Lower leg skin (tissue), 4 donors: ENCODE measurements around the gene C4orf50. TPM values are rescaled to one million over a fixed set of nuclear protein-coding genes. Genes with fewer than 3 reads are reported as not detected.

Experiments used
- DNase-seq, 2 donors: peaks; one replicate each; pipeline ENCODE4 v3.0.0-alpha.2; 2019; ENCODE audit warnings: low spot score in 2 of 2
- H3K4me3 ChIP-seq: fragments of 200-600 bp; sonication (generic); 2 replicates; pipeline ENCODE4 v1.5.1; 2017; ENCODE audit warnings: mild to moderate bottlenecking, low read depth; ENCODE audit not compliant: poor library complexity, severe bottlenecking
- POLR2A ChIP-seq, 2 donors: fragments of 450-650 bp; IDR thresholded peaks; one replicate each; pipeline ENCODE4 v1.6.1; 2016 to 2017; ENCODE audit warnings: antibody characterized with exemption in 2 of 2, mild to moderate bottlenecking in 1 of 2, moderate library complexity in 1 of 2
- WGBS, 2 donors: methylation state at CpG; one replicate each; pipeline ENCODE4 v1.1.5; 2018; 5-methylcytosine and 5-hydroxymethylcytosine counted together
- intact Hi-C: fragments of 100-400 bp; cut with DNase I; formaldehyde crosslinking; loops from one replicate; pipeline ENCODE4 v1.15.0; 2023; ENCODE audit warnings: low total_unique reads
- microRNA counts, 2 donors: library from miRNA; unstranded; fragments of <30 nt; microRNA quantifications; one replicate each; lab custom pipeline; 2016
- microRNA-seq, 2 donors: library from miRNA; unstranded; fragments of <30 nt; microRNA quantifications; one replicate each; pipeline ENCODE4, GENCODE V29; 2016; ENCODE audit warnings: borderline replicate concordance in 2 of 2, borderline number of aligned reads in 1 of 2
- total RNA-seq, 4 donors: library from RNA; depleted of rRNA; stranded (reverse); fragments of >200 nt; gene quantifications; one replicate each; pipeline ENCODE4 v1.1.0, GENCODE V29; 2016
- TF ChIP-seq, protein P1 (sequence below), 3 donors: fragments of 450-650 bp; IDR thresholded peaks; one replicate each; pipeline ENCODE4 v1.5.1; 2016; ENCODE audit warnings: antibody characterized with exemption in 3 of 3, mild to moderate bottlenecking in 3 of 3, moderate library complexity in 2 of 3

The C4orf50 gene
- total RNA-seq, 4 donors from 2014 or later = not detected

DNA sequence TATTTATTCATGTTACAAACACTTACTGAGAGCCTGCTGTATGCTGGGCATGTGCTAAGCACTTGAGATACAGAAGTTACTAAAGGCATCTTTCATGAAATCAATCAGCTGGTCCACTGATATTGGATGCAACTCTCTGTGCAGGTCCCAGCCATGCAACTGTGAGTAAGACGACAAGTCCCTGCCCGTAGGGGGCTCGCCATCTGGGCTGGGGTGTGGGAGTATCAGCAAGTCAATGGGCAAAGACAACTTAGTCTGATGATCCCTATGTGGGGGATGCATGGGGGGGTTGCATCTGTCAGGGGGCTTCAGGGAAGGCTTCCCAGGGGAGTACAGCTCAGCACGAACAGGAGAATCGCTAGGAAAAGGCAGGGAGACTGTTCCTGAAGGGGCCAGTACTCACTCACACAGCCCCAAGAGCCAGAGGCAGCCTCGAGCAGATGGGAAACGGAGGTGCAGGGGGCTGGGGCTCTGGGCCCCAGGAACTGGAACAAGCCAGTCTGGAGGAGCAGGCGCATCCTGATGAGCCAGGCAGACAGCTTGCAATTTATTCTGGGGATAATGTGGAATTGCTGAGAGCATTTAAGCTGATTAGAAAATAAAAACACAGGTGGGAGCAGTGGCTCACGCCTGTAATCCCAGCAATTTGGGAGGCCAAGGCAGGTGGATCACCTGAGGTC, 165.6 kb downstream of the C4orf50 start:
- no peak for TF ChIP-seq POLR2A (IDR thresholded peaks at IDR 0.05)
- TF ChIP-seq, protein P1, sequence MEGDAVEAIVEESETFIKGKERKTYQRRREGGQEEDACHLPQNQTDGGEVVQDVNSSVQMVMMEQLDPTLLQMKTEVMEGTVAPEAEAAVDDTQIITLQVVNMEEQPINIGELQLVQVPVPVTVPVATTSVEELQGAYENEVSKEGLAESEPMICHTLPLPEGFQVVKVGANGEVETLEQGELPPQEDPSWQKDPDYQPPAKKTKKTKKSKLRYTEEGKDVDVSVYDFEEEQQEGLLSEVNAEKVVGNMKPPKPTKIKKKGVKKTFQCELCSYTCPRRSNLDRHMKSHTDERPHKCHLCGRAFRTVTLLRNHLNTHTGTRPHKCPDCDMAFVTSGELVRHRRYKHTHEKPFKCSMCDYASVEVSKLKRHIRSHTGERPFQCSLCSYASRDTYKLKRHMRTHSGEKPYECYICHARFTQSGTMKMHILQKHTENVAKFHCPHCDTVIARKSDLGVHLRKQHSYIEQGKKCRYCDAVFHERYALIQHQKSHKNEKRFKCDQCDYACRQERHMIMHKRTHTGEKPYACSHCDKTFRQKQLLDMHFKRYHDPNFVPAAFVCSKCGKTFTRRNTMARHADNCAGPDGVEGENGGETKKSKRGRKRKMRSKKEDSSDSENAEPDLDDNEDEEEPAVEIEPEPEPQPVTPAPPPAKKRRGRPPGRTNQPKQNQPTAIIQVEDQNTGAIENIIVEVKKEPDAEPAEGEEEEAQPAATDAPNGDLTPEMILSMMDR (IDR thresholded peaks at IDR 0.05) = no peak
- 69 to 72% methylated on average over 9 of the region's 9 CpGs for WGBS, 2 donors
- intact Hi-C loops = no loop called here
- no peak for DNase-seq
- no peak overlapping the region for H3K4me3 ChIP-seq

DNA sequence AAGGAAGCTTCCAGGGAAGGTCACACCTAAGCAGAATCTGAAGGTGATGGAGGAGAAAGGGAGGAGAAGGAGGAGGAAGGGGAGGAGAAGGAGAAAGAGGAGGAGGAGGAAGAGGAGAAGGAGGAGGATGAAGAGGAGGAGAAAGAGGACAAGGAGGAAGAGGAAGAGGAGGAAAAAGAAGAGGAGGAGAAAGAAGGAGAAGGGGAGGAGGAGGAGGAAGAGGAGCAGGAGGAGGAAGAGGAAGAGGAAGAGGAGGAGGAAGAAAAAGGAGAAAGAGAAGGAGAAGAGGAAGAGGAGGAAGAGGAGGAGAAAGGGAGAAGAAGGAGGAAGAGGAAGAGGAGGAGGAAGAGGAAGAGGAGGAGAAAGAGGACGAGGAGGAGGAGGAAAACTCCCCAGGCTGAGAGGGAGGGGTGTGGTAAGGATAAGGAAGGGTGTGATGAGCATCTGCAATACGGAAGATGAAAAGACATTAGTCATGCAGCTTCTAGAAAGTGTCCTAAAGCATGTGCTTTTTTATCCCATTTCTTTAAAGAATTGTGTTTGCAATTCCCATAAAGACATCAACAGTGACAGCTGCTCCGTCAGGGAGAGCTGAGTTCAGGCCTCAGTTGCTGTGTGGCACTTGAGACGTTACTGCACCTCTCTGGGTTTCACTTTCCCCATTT, 166.5 kb downstream of the C4orf50 start:
- intact Hi-C loops = no loop called here
- TF ChIP-seq, protein P1 (IDR thresholded peaks at IDR 0.05) = no peak
- no peak for TF ChIP-seq POLR2A (IDR thresholded peaks at IDR 0.05)
- H3K4me3 ChIP-seq = no peak overlapping the region
- DNase-seq = no peak
- 60 to 62% methylated on average over 4 of the region's 4 CpGs for WGBS, 2 donors

MicroRNAs encoded within 50 kb of the gene (microRNA counts, 767-probe panel; counts per million panel counts)
- 0 to 358 counts per million in 2 donors for microRNA hsa-miR-378d (lab: Ali Mortazavi, UCI)

Small RNAs within 50 kb of the gene (microRNA-seq; reads per million reads assigned to microRNA genes)
- gene MIR378D1 = 0 to 0.57 reads per million in 2 donors

Other genes starting within 250 kb of the C4orf50 start
- 1 to 10 TPM in 1 of 4 donors, under 1 TPM in 2, not detected in 1; 0.17 to 1.2 (median 0.17) TPM for gene CRMP1, start 125.3 kb downstream of the C4orf50 start, total RNA-seq
- gene JAKMIP1, start 182.1 kb upstream of the C4orf50 start, total RNA-seq = not detected